Activated CD8-positive, alpha-beta memory T cell treated with anti-CD3 and anti-CD28 coated beads for 48 hours (primary cell): ENCODE measurements around the gene SLC9A3.
"Not testable (repeated sequence)": the region's sequence is repeated elsewhere in the genome, so short reads cannot be mapped to it uniquely, and the experiment has no call there.

ENCODE experiments used
- DNase-seq, 3 experiments: peaks; one replicate each; pipeline ENCODE4 v3.0.0-alpha.2; 2020; ENCODE audit warnings: low read depth in 2 of 3, low spot score in 2 of 3

The SLC9A3 gene

GRCh38 chr5:477247-477646, 47.0 kb downstream of the SLC9A3 start:
- no peak for DNase-seq

GRCh38 chr5:476814-477175, 47.5 kb downstream of the SLC9A3 start:
- no peak for DNase-seq

- DNase-seq, result no peak
Measured at GRCh38 chr5:476102-476813, 48.0 kb downstream of the SLC9A3 start.

DNA sequence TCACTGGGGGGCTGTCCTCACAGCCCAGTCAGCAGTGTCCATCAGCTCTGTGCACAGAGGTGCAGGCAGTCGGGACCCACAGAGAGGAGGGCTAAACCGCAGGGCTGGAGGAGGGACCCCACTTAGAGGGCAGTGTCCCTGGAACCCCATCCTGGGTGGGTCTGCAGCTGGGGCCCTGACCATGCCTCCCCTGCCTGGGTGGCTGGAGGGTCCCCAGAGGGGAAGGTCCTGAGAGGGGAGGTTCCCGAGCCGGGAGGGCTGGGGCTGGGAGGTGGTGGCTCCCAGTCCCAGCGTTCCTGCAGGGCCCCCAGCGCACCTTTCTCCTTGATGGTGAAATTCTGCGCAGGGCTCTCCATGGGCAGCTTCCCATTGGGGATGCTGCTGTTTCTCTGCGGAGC, 48.5 kb downstream of the SLC9A3 start:
- DNase-seq, result no peak

DNA sequence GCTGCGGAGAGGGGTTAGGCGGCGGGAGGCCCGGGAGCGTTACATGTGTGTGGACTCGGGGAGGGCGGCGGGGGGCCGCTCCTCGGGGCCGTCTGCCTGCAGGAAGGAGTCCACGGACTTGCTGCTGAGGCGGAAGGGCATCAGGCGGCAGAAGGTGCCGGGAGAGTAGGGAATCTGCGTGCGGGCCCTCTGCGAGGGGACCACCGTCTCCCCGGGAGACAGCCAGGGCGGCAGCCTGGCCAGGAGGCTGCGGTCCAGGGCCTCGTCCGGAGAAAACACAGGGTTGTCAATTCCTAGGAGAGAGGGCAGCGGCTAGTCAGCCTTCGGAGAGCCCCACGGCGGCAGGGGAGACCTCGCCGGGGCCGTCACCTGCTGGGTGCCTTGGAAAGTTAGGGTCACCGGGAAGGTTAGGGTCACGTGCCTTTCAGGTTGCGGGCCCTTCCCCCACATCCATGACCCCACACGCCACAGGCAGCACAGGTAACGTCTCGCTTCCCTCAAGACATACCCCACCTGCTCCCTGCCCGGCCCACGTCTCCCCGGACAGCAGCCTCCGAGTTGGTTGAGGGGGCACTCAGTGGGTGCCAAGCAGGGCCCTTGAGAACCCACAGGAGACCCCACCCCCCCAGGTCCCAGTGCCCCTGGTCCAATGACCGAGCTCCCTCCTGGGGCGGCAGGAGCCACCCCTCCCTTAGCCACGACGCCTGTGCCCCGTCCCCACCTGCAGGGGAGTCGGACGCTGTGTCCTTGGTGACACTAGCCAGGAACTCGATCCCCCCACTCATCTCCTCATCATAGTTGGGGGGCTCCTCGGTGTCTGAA, 49.2 kb downstream of the SLC9A3 start:
- DNase-seq, result no peak

GRCh38 chr5:474232-474839, 49.9 kb downstream of the SLC9A3 start:
- DNase-seq, result not testable (repeated sequence)

DNA sequence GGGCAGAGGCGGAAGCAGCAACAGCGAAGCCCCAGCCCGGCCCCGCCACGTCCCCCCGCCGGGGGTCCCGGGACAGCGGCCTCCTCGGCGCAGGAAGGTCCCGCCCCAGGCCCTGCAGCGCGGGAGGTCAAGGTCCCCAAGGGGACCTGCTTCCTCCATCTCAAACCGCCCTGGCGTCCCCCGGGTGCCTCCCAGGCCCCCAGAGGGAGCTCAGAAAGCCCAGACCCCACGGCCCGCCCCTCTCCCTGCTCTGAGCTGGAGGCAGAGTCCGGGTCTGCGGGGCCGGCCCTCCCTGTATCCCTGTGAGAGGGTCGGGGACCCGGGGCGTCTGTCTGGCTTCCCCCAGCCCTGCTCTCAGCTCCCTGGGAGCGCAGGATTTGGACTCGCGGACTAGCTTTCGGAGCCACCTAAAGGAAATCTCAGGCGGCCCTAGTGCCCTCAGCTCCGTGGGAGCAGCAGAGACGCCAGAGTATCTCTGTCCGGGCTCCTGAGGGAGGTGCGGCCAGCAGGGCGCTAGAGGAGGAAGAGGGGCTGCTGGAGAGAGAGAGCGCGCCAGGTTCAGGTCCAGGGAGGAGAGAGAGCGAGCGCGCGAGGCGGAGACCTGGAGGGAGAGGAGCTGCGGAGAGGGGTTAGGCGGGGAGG, 50.6 kb downstream of the SLC9A3 start:
- no peak for DNase-seq

- DNase-seq, result peak; percentile 70 to 87 (median 79)
Measured at GRCh38 chr5:472656-473550, 51.3 kb downstream of the SLC9A3 start.

DNA sequence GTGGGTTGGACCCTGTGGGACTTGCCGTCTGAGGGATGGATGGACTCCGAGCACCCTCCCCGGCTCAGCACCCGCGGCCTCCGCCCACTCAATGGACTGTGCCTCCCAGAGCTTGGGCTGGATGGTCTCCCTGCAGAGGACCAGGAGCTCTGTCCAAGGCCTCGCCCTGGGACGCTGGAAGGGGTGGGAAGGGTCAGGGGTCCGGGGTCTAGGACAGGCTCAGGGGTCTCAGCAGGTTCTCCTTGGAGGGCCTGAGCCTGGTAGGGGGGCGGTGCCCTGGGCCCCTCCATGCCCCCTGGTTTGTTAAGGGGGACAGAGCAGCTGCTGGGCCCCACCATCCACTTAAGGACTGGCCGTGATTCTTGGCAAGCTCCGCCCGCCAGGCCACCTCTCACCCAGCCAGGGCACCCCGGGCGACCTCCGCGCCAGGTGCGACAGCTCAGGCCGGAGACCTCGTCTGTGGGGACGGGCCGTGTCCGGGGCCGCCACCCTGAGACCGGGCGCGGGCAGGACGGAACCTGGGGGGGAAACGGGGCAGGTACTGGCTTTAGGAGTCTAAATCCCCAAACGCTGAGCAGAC, 52.1 kb downstream of the SLC9A3 start:
- no peak for DNase-seq

GRCh38 chr5:471750-472058, 52.5 kb downstream of the SLC9A3 start:
- DNase-seq, result no peak

DNA sequence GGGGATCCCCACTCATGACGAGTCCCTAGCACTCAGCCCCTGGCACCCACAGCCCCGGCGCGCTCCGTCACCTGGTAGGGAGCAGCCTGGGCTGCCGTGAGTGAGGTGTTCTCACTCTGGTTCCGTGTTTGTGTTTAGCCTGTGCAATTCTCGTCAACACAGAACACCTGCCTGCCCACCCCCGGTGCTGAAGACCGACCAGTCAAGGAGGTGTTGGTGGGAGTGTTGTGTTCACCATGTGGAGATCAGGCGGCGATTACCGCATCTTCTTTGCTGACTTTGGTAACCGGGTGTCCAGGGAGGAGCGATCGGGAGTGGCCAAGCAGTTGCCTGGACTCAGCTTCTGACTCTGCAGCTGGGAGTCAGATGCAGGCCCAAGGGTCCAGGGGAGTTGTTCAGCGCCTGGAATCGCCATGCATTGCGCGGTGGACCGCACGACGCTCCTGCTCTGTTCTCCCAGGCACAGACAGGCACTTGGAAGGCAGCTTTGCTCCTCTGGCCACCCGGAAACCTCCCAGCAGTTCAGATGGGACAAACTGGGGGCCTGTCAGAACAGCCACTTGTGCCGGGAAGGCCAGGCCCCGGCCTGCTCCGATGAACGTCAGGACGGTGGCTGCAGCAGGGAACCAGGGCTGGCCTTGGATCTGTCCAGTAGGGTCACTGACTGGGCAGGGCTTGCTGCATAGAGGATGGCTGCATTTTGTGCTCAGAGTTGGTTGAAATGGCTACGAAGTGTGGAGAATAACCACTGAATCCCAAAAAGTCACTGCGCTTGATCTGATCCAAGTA, 53.1 kb downstream of the SLC9A3 start:
- DNase-seq, result no peak

- no peak for DNase-seq
Measured at GRCh38 chr5:469752-470483, 54.3 kb downstream of the SLC9A3 start.

GRCh38 chr5:468401-468800, 55.8 kb downstream of the SLC9A3 start:
- no peak for DNase-seq

GRCh38 chr5:466661-467310, 57.5 kb downstream of the SLC9A3 start:
- DNase-seq, result no peak

GRCh38 chr5:465591-466403, 58.5 kb downstream of the SLC9A3 start:
- no peak for DNase-seq

- DNase-seq, result no peak
Measured at GRCh38 chr5:464843-465590, 59.2 kb downstream of the SLC9A3 start.

- no peak for DNase-seq
Measured at GRCh38 chr5:464446-464842, 59.8 kb downstream of the SLC9A3 start.
